ENCODE measurements around the gene AK8. TPM values are rescaled to one million over a fixed set of nuclear protein-coding genes. Genes with fewer than 3 reads are reported as not detected.
A peak's percentile ranks its signal among the peaks of the same experiment; 100 is the strongest.

Gene AK8
- total RNA-seq, 4 donors from 2014 or later, result 1.4 to 3.7 (median 1.8) TPM

DNA sequence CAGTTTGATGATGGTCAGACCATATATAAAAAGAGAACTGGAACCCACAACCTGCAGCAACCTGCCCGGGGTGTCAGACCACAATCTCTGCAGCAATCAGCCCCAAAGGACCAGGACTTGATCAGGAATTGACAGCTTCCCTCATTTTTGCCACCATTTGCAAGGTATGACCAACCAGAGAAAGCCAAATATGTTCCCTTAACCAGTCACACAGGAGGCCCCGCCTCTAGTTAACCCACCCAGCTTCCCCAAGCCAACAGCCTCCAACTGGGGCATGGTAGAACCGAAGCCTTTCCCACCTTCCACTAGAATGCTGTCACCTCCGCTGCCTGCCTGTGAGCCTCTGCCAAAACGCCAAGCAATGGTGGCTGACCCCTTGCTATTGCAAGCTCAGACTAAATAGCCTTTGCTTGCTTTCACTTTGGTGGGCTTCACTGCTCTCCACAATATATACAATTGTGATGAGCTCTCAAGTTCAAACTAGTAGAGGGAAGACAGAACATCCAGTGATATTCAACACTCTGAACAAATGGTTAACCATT, 86.3 kb downstream of the AK8 start:
- TF ChIP-seq POLR2A (IDR thresholded peaks at IDR 0.05) (no peak), EP300 (IDR thresholded peaks at IDR 0.05) (no peak), POLR2AphosphoS5 (IDR thresholded peaks at IDR 0.05) (no peak)
- TF ChIP-seq, protein P1, sequence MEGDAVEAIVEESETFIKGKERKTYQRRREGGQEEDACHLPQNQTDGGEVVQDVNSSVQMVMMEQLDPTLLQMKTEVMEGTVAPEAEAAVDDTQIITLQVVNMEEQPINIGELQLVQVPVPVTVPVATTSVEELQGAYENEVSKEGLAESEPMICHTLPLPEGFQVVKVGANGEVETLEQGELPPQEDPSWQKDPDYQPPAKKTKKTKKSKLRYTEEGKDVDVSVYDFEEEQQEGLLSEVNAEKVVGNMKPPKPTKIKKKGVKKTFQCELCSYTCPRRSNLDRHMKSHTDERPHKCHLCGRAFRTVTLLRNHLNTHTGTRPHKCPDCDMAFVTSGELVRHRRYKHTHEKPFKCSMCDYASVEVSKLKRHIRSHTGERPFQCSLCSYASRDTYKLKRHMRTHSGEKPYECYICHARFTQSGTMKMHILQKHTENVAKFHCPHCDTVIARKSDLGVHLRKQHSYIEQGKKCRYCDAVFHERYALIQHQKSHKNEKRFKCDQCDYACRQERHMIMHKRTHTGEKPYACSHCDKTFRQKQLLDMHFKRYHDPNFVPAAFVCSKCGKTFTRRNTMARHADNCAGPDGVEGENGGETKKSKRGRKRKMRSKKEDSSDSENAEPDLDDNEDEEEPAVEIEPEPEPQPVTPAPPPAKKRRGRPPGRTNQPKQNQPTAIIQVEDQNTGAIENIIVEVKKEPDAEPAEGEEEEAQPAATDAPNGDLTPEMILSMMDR (IDR thresholded peaks at IDR 0.05), result no peak
- H3K27ac ChIP-seq, result no peak overlapping the region
- no peaks in the 10 kb centered on the region for H3K36me3 ChIP-seq
- no peak overlapping the region for H3K4me3 ChIP-seq
- DNase-seq (ENCODE audit: low spot score in 2 of 2), result peak in 1 of 2 donors; percentile 50
- 93% methylated on average over 5 of the region's 5 CpGs for WGBS
- H3K4me1 ChIP-seq, result peaks cover 12% of the 10 kb centered on the region
- H3K27me3 ChIP-seq, result no peaks in the 10 kb centered on the region
- H3K9me3 ChIP-seq, result no peaks in the 10 kb centered on the region

- Histone ChIP-seq H3K4me3 (no peak overlapping the region), H3K9me3 (no peaks in the 10 kb centered on the region), H3K36me3 (no peaks in the 10 kb centered on the region), H3K4me1 (peaks cover 12% of the 10 kb centered on the region), H3K27ac (no peak overlapping the region), H3K27me3 (no peaks in the 10 kb centered on the region)
- no peak for TF ChIP-seq POLR2A (IDR thresholded peaks at IDR 0.05)
- no peak for TF ChIP-seq EP300 (IDR thresholded peaks at IDR 0.05)
- TF ChIP-seq POLR2AphosphoS5 (IDR thresholded peaks at IDR 0.05), result no peak
- TF ChIP-seq, protein P1 (IDR thresholded peaks at IDR 0.05), result no peak
- DNase-seq (ENCODE audit: low spot score in 2 of 2), result peak in 1 of 2 donors; percentile 9
- WGBS, result 80% methylated on average over 3 of the region's 3 CpGs
Observed at GRCh38 chr9:132789719-132790118, 88.4 kb downstream of the AK8 start.

GRCh38 chr9:132788378-132788777, 89.7 kb downstream of the AK8 start:
- no peak overlapping the region for H3K4me3 ChIP-seq
- TF ChIP-seq POLR2AphosphoS5 (IDR thresholded peaks at IDR 0.05) (no peak), POLR2A (IDR thresholded peaks at IDR 0.05) (no peak), EP300 (IDR thresholded peaks at IDR 0.05) (no peak)
- TF ChIP-seq, protein P1 (IDR thresholded peaks at IDR 0.05), result no peak
- peaks cover 4% of the 10 kb centered on the region for H3K4me1 ChIP-seq
- no peak for DNase-seq (ENCODE audit: low spot score in 2 of 2)
- H3K9me3 ChIP-seq, result no peaks in the 10 kb centered on the region
- H3K36me3 ChIP-seq, result no peaks in the 10 kb centered on the region
- 87% methylated on average over 1 of the region's 1 CpG for WGBS
- H3K27ac ChIP-seq, result no peak overlapping the region
- H3K27me3 ChIP-seq, result no peaks in the 10 kb centered on the region

DNA sequence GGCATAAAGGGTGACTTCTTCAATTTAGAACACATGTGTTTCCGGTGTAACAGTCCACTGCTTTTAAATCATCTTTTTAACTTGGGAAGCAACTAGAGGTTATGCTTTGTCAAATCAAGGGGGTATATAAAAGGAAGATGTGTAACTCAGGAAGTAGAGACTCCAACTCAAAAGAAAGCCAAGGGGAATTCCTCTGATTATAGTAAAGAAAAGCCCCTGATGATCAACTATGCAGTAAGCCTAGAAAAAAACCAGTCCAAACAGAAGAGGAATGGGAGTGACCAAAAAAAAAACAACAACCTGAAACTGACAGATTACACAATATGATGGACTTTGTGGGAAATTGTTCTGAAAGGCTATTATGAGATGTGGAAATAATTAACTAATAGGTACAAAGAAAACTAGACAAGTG, 90.3 kb downstream of the AK8 start:
- Histone ChIP-seq H3K9me3 (no peaks in the 10 kb centered on the region), H3K27ac (no peak overlapping the region), H3K27me3 (no peaks in the 10 kb centered on the region), H3K36me3 (no peaks in the 10 kb centered on the region), H3K4me1 (no peaks in the 10 kb centered on the region), H3K4me3 (no peak overlapping the region)
- 56% methylated on average over 1 of the region's 1 CpG for WGBS
- TF ChIP-seq POLR2A (IDR thresholded peaks at IDR 0.05) (no peak), POLR2AphosphoS5 (IDR thresholded peaks at IDR 0.05) (no peak), EP300 (IDR thresholded peaks at IDR 0.05) (no peak)
- TF ChIP-seq, protein P1 (IDR thresholded peaks at IDR 0.05), result no peak
- DNase-seq (ENCODE audit: low spot score in 2 of 2), result no peak

GRCh38 chr9:132784286-132784830, 93.7 kb downstream of the AK8 start:
- 72% methylated on average over 4 of the region's 4 CpGs for WGBS
- TF ChIP-seq EP300 (IDR thresholded peaks at IDR 0.05) (no peak), POLR2AphosphoS5 (IDR thresholded peaks at IDR 0.05) (no peak), POLR2A (IDR thresholded peaks at IDR 0.05) (no peak)
- TF ChIP-seq, protein P1 (IDR thresholded peaks at IDR 0.05), result no peak
- Histone ChIP-seq H3K9me3 (no peaks in the 10 kb centered on the region), H3K36me3 (no peaks in the 10 kb centered on the region), H3K4me3 (no peak overlapping the region), H3K27me3 (peaks cover 4% of the 10 kb centered on the region), H3K4me1 (no peaks in the 10 kb centered on the region), H3K27ac (no peak overlapping the region)
- peak in 1 of 2 donors; percentile 53 for DNase-seq (ENCODE audit: low spot score in 2 of 2)
